IMR-90 (cell line): Measurements from ENCODE around the gene GRM5. TPM values are rescaled to one million over a fixed set of nuclear protein-coding genes. Genes with fewer than 3 reads are reported as not detected.
A peak's percentile ranks its signal among the peaks of the same experiment; 100 is the strongest.

Experiments used
- ATAC-seq: fragments of 200-7000 bp; cut with Tn5 transposase; 2 replicates; pipeline ENCODE4 v1.9.1; 2020; ENCODE audit warnings: low read depth, mild to moderate bottlenecking, moderate library complexity
- BruUV-seq: library from RNA; stranded (reverse); fragments of 400-500 nt; replicated peaks from 2 replicates; lab custom pipeline; 2021; lab: Mats Ljungman, UMichigan
- CTCF ChIA-PET: fragments of 300-600 bp; formaldehyde crosslinking; extraction: SDS; loops from one replicate; lab custom pipeline; 2021; ENCODE audit warnings: antibody characterized with exemption; lab: Yijun Ruan, JAX
- POLR2A ChIA-PET: fragments of 300-600 bp; sonication (Branson Sonifier 250); formaldehyde crosslinking; loops from one replicate; lab custom pipeline; 2022; ENCODE audit warnings: antibody characterized with exemption; ENCODE audit not compliant: unreplicated experiment; lab: Charles Lee
- DNase-seq: peaks from one replicate; pipeline ENCODE4 v3.0.0; 2013
- H2AFZ ChIP-seq: replicated peaks from 2 replicates; pipeline ENCODE3; 2013; ENCODE audit warnings: low read length, mild to moderate bottlenecking; ENCODE audit not compliant: poor library complexity
- H2AK5ac ChIP-seq: 2 replicates; pipeline ENCODE4 v1.6.1; 2013; ENCODE audit warnings: low read depth, low read length, inconsistent platforms
- H2AK9ac ChIP-seq: replicated peaks from 2 replicates; pipeline ENCODE3; 2013; ENCODE audit warnings: mild to moderate bottlenecking, low read depth, low read length, moderate library complexity; ENCODE audit not compliant: poor library complexity
- H2BK120ac ChIP-seq: 2 replicates; pipeline ENCODE4 v1.6.1; 2013; ENCODE audit warnings: low read depth, low read length, inconsistent platforms
- H2BK15ac ChIP-seq: 3 replicates; pipeline ENCODE4 v1.6.1; 2013; ENCODE audit warnings: low read depth, low read length, inconsistent platforms
- H2BK20ac ChIP-seq: 2 replicates; pipeline ENCODE4 v1.6.1; 2013; ENCODE audit warnings: low read depth, mild to moderate bottlenecking, inconsistent platforms, low read length, moderate library complexity
- H2BK5ac ChIP-seq: 2 replicates; pipeline ENCODE4 v1.6.1; 2013; ENCODE audit warnings: mild to moderate bottlenecking, low read depth, low read length, inconsistent platforms; ENCODE audit not compliant: poor library complexity, severe bottlenecking
- H3K14ac ChIP-seq: replicated peaks from 2 replicates; pipeline ENCODE4 v1.6.1; 2013; ENCODE audit warnings: low read depth, low read length, inconsistent platforms
- H3K18ac ChIP-seq: 2 replicates; pipeline ENCODE4 v1.6.1; 2013; ENCODE audit warnings: low read depth, low read length, control low read depth
- H3K23ac ChIP-seq: 2 replicates; pipeline ENCODE4 v1.6.1; 2013; ENCODE audit warnings: low read depth, low read length, inconsistent platforms
- H3K27ac ChIP-seq: 2 replicates; pipeline ENCODE4 v1.5.1; 2013; ENCODE audit warnings: mild to moderate bottlenecking, control low read depth, low read length; ENCODE audit not compliant: insufficient read depth
- H3K27me3 ChIP-seq: 2 replicates; pipeline ENCODE4 v1.6.1; 2013; ENCODE audit warnings: low read length; ENCODE audit not compliant: control insufficient read depth, insufficient read depth
- H3K36me3 ChIP-seq: 2 replicates; pipeline ENCODE4 v1.6.1; 2013; ENCODE audit warnings: low read length, mixed read lengths; ENCODE audit not compliant: control insufficient read depth, insufficient read depth
- H3K4ac ChIP-seq: 2 replicates; pipeline ENCODE4 v1.6.1; 2013; ENCODE audit warnings: low read depth, low read length, inconsistent platforms
- H3K4me1 ChIP-seq: 2 replicates; pipeline ENCODE4 v1.6.1; 2013; ENCODE audit warnings: low read length, mixed read lengths; ENCODE audit not compliant: control insufficient read depth, insufficient read depth
- H3K4me2 ChIP-seq: 2 replicates; pipeline ENCODE4 v1.6.1; 2013; ENCODE audit warnings: low read depth, mild to moderate bottlenecking, control low read depth, low read length, moderate library complexity
- H3K4me3 ChIP-seq: 2 replicates; pipeline ENCODE4 v1.5.1; 2013; ENCODE audit warnings: low read depth, mild to moderate bottlenecking, control low read depth, low read length, moderate library complexity; ENCODE audit not compliant: insufficient read depth
- H3K56ac ChIP-seq: 2 replicates; pipeline ENCODE4 v1.6.1; 2013; ENCODE audit warnings: low read length, inconsistent platforms; ENCODE audit not compliant: insufficient read depth; ENCODE audit errors: extremely low read depth
- H3K79me1 ChIP-seq, 2 experiments: 2 replicates each; pipeline ENCODE4 v1.6.1; 2013; ENCODE audit warnings: low read length in 2 of 2, inconsistent platforms in 1 of 2, low read depth in 1 of 2
- H3K9ac ChIP-seq: 2 replicates; pipeline ENCODE4 v1.6.1; 2013; ENCODE audit warnings: low read depth, low read length, control low read depth
- H3K9me1 ChIP-seq: 2 replicates; pipeline ENCODE4 v1.6.1; 2013; ENCODE audit warnings: low read length, inconsistent platforms; ENCODE audit not compliant: insufficient read depth
- H3K9me3 ChIP-seq: 2 replicates; pipeline ENCODE4 v1.6.1; 2013; ENCODE audit warnings: low read length; ENCODE audit not compliant: control insufficient read depth, insufficient read depth
- H4K20me1 ChIP-seq: 2 replicates; pipeline ENCODE4 v1.6.1; 2013; ENCODE audit warnings: low read length, inconsistent platforms; ENCODE audit not compliant: insufficient read depth
- H4K5ac ChIP-seq: 2 replicates; pipeline ENCODE4 v1.6.1; 2013; ENCODE audit warnings: mild to moderate bottlenecking, low read depth, low read length, control low read depth
- H4K8ac ChIP-seq, 2 experiments: 2 replicates each; pipeline ENCODE4 v1.6.1; 2013; ENCODE audit warnings: low read depth in 2 of 2, low read length in 2 of 2, control low read depth in 1 of 2, inconsistent platforms in 1 of 2
- H4K91ac ChIP-seq: 2 replicates; pipeline ENCODE4 v1.6.1; 2013; ENCODE audit warnings: low read depth, low read length, inconsistent platforms; ENCODE audit not compliant: insufficient read depth
- ELK1 ChIP-seq: fragments of 150-350 bp; IDR thresholded peaks from 2 replicates; pipeline ENCODE4 v1.6.1; 2016; ENCODE audit warnings: low read depth, mild to moderate bottlenecking, low read length, moderate library complexity, borderline replicate concordance
- FOS ChIP-seq: fragments of 150-350 bp; IDR thresholded peaks from 2 replicates; pipeline ENCODE4 v1.6.1; 2016; ENCODE audit warnings: low read depth, low read length
- MAFK ChIP-seq: IDR thresholded peaks from 2 replicates; pipeline ENCODE4 v1.6.1; 2012; ENCODE audit warnings: low read depth, low read length, improper control_type of control experiment
- RCOR1 ChIP-seq: IDR thresholded peaks from 2 replicates; pipeline ENCODE4 v1.6.1; 2012; ENCODE audit warnings: mild to moderate bottlenecking, low read length, improper control_type of control experiment; ENCODE audit not compliant: insufficient replicate concordance
- dilution Hi-C: fragments of 300-500 bp; cut with HindIII; formaldehyde crosslinking; loops from one replicate; pipeline ENCODE4 v1.14.3; 2018; ENCODE audit warnings: low sequenced_read_pairs; ENCODE audit not compliant: unreplicated experiment
- in situ Hi-C: fragments of 300-500 bp; cut with MboI; formaldehyde crosslinking; loops from 3 replicates; pipeline ENCODE4 v1.14.3; 2019; ENCODE audit warnings: low sequenced_read_pairs, inconsistent platforms, mixed read lengths
- intact Hi-C: fragments of 100-400 bp; cut with micrococcal nuclease; formaldehyde crosslinking; loops from 2 replicates; pipeline ENCODE4 v1.10.0; 2022
- polyA plus RNA-seq, 3 experiments: library from polyadenylated mRNA; depleted of rRNA; stranded (reverse); fragments of >200 nt; gene quantifications; 2 replicates each; pipeline ENCODE4 v1.2.3, GENCODE V29; 2012; ENCODE audit warnings: low replicate concordance in 1 of 3
- total RNA-seq: library from RNA; depleted of rRNA; stranded (reverse); fragments of >200 nt; gene quantifications from 2 replicates; pipeline ENCODE4 v1.2.3, GENCODE V29; 2012

The GRM5 gene
- total and polyA plus RNA-seq, 2 of the 4 experiments (the other 2 are of a cell fraction), result under 0.01 TPM

- Histone ChIP-seq H3K9ac (no peak overlapping the region), H3K18ac (peak overlapping the region; percentile 33; the same call in 1 of the 2 replicates), H3K9me3 (no peaks in the 10 kb centered on the region), H2BK15ac (peak overlapping the region; percentile 0; the same call in 1 of the 3 replicates), H3K79me1 (no peaks in the 10 kb centered on the region), H2BK5ac (peak overlapping the region; percentile 38), H3K4me2 (no peak overlapping the region), H2AK5ac (peak overlapping the region; percentile 78; the same call in 1 of the 2 replicates), H4K20me1 (no peaks in the 10 kb centered on the region), H3K27me3 (no peaks in the 10 kb centered on the region), H2BK120ac (peak overlapping the region; percentile 57; the same call in 1 of the 2 replicates), H3K36me3 (no peaks in the 10 kb centered on the region), H3K14ac (peak overlapping the region; percentile 85; the same call in 1 of the 2 replicates), H2AK9ac (peak overlapping the region; percentile 50), H3K4ac (peak overlapping the region; percentile 53), H2AFZ (no peak overlapping the region), H3K27ac (no peak overlapping the region), H4K5ac (peak overlapping the region; percentile 16; the same call in 1 of the 2 replicates), H3K23ac (peak overlapping the region; percentile 14; the same call in 1 of the 2 replicates), H3K56ac (no peak overlapping the region), H2BK20ac (peak overlapping the region; percentile 88), H4K91ac (no peak overlapping the region), H3K4me3 (no peak overlapping the region), H3K9me1 (no peaks in the 10 kb centered on the region; the same call in 1 of the 2 replicates), H3K4me1 (peaks cover 15% of the 10 kb centered on the region), H4K8ac (peak overlapping the region in 1 of 2 experiments; percentile 50; a peak in 1 of 4 replicates)
- in situ Hi-C loops, result no loop called here
- BruUV-seq, result no TSS peak
- dilution Hi-C loops, result no loop called here
- peak; percentile 64 for ATAC-seq
- intact Hi-C loops, result loop anchor here (2.0 kb wide), 1 partner anchor 13 kb away; no protein-coding TSS in a partner anchor
- CTCF ChIA-PET, result no interaction called here
- POLR2A ChIA-PET, result no interaction called here
- peak; percentile 34 for DNase-seq
- TF ChIP-seq ELK1 (no peak), RCOR1 (no peak), FOS (no peak), MAFK (peak; percentile 13; the same call in 1 of the 2 replicates)
These were observed 544.4 kb downstream of the GRM5 start for GRCh38 chr11:88521399-88521798.
